Measurements from ENCODE around the gene MELTF.

GRCh38 chr3:196988241-196989029 is 41.2 kb downstream of the MELTF start:
- TF ChIP-seq EP300 (IDR thresholded peaks at IDR 0.05; ENCODE audit: low read depth), result no peak
- TF ChIP-seq, protein P1, sequence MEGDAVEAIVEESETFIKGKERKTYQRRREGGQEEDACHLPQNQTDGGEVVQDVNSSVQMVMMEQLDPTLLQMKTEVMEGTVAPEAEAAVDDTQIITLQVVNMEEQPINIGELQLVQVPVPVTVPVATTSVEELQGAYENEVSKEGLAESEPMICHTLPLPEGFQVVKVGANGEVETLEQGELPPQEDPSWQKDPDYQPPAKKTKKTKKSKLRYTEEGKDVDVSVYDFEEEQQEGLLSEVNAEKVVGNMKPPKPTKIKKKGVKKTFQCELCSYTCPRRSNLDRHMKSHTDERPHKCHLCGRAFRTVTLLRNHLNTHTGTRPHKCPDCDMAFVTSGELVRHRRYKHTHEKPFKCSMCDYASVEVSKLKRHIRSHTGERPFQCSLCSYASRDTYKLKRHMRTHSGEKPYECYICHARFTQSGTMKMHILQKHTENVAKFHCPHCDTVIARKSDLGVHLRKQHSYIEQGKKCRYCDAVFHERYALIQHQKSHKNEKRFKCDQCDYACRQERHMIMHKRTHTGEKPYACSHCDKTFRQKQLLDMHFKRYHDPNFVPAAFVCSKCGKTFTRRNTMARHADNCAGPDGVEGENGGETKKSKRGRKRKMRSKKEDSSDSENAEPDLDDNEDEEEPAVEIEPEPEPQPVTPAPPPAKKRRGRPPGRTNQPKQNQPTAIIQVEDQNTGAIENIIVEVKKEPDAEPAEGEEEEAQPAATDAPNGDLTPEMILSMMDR (IDR thresholded peaks at IDR 0.05), result peak in 1 of 5 experiments; percentile 7
- TF ChIP-seq POLR2A (IDR thresholded peaks at IDR 0.05), result no peak
